Activated naive CD8-positive, alpha-beta T cell treated with anti-CD3 and anti-CD28 coated beads, Interleukin-2, amount 50 U/mL, for 24 hours (primary cell): ENCODE measurements around the gene DRC3.

ENCODE experiments used
- ATAC-seq: fragments of 150-1000 bp; cut with Tn5 transposase; one replicate; pipeline ENCODE4 v1.10.0; 2021
- DNase-seq: peaks from one replicate; pipeline ENCODE4 v3.0.0; 2021
- H3K27ac Mint-ChIP-seq: one replicate; pipeline ENCODE4 v1.8.0; 2021; ENCODE audit warnings: mild to moderate bottlenecking, mixed read lengths
- H3K27me3 Mint-ChIP-seq: one replicate; pipeline ENCODE4 v1.8.0; 2021; ENCODE audit warnings: mixed read lengths
- H3K36me3 Mint-ChIP-seq: one replicate; pipeline ENCODE4 v1.8.0; 2021; ENCODE audit warnings: low read depth, mixed read lengths
- H3K4me1 Mint-ChIP-seq: one replicate; pipeline ENCODE4 v1.8.0; 2021; ENCODE audit warnings: mixed read lengths
- H3K4me3 Mint-ChIP-seq: one replicate; pipeline ENCODE4 v1.8.0; 2021; ENCODE audit warnings: mild to moderate bottlenecking, moderate library complexity, mixed read lengths
- H3K9me3 Mint-ChIP-seq: one replicate; pipeline ENCODE4 v1.8.0; 2021; ENCODE audit warnings: mixed read lengths

DRC3 gene

DNA sequence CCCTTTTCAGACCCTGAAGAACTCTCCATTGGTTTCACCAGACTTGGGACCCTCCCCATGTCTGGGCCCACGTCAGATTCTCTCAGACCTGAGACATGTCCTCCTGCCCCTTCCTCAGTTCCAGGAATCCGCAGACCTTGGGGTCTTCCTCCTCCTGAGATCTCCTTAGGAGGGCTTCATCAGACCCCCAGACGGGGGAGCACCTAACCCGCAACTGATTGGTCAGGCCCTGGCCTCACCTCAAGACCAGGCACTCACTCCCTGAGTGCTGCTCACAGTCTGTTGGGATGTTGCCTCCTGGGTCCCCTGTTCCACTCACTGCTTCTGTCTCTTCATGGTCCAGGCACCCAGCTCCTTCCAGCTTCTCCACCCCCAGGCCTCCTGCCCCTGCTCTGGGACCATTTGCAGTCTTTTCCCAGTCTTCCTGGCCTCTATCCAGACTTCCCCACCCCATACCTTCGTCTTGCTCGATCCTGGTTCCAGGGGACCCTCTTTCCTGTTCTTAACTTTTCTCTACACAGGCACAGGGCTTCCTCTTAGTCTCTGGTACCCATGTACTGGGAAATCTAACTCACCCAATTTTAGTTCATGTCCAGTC lies 67.7 kb downstream of the DRC3 start:
- Mint-ChIP-seq H3K36me3 (no peaks in the 10 kb centered on the region), H3K27me3 (no peaks in the 10 kb centered on the region), H3K4me3 (peak overlapping the region; percentile 96), H3K27ac (peak overlapping the region; percentile 84), H3K9me3 (no peaks in the 10 kb centered on the region), H3K4me1 (peaks cover 47% of the 10 kb centered on the region)
- DNase-seq = no peak
- no peak for ATAC-seq

DNA sequence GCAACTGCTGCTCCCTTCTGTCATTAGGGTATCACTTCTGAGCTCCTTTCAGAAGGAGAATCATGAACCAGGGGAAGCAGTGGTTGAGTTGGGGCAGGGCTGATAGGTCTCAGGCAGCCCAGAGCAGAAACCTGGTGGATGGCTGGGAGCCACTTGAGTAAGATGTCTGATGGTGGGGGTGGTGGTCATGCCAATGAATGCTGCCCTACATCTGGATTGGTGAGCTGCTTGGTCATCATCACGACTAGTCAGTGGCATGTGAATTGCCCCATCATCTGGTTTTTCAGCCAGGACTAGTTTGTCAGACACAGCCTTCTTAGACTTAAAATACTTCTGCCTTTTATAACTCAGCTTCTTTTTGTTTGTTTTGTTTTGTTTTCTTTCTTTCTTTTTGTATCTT lies 69.1 kb downstream of the DRC3 start:
- Mint-ChIP-seq H3K27ac (no peak overlapping the region), H3K36me3 (no peaks in the 10 kb centered on the region), H3K9me3 (no peaks in the 10 kb centered on the region), H3K4me1 (peaks cover 39% of the 10 kb centered on the region), H3K27me3 (no peaks in the 10 kb centered on the region), H3K4me3 (no peak overlapping the region)
- ATAC-seq (no peak), DNase-seq (no peak)

DNA sequence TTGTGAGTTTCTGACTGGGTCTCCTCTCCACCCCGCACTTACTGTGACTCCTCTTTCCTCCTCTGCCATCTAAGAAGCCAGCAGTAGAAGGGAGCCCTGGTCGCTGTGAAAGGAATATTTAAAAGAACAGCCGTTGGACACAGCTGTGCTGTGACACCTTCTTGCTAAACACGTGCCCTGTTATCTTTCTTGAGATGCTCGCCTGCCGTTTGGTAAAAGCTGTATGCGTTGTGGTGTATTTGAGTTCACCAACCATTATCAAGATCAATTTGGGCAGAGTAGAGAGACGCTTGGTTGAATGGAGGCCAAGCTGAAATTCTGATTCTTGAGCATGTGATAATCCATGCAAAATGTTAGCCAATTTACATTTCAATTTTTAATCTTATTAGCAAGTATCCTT lies 70.3 kb downstream of the DRC3 start:
- Mint-ChIP-seq H3K9me3 (no peaks in the 10 kb centered on the region), H3K27me3 (no peaks in the 10 kb centered on the region), H3K4me3 (no peak overlapping the region), H3K4me1 (peaks cover 29% of the 10 kb centered on the region), H3K36me3 (peaks cover 2% of the 10 kb centered on the region), H3K27ac (no peak overlapping the region)
- DNase-seq (no peak), ATAC-seq (no peak)

DNA sequence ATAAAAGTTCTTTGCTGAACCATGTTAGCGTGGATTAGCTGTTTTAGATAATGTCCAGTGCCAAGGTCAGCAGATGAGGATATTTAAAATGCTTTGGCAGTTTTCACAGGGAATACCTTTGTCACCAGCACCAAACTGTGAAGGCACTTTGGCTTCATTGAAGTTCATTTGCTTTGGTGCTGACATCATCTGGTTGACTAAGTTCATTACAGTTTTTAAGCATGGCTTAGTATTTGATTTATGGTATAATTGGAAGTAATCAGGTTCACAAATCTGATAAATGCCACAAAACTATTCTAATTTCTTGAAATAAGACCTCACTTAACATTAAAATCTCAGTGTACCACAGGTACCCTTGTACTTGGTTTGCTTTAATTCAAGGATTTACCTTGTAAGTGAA lies 70.8 kb downstream of the DRC3 start:
- DNase-seq = no peak
- Mint-ChIP-seq H3K9me3 (no peaks in the 10 kb centered on the region), H3K27ac (no peak overlapping the region), H3K4me1 (peaks cover 25% of the 10 kb centered on the region), H3K4me3 (no peak overlapping the region), H3K27me3 (no peaks in the 10 kb centered on the region), H3K36me3 (peaks cover 2% of the 10 kb centered on the region)
- ATAC-seq = no peak

DNA sequence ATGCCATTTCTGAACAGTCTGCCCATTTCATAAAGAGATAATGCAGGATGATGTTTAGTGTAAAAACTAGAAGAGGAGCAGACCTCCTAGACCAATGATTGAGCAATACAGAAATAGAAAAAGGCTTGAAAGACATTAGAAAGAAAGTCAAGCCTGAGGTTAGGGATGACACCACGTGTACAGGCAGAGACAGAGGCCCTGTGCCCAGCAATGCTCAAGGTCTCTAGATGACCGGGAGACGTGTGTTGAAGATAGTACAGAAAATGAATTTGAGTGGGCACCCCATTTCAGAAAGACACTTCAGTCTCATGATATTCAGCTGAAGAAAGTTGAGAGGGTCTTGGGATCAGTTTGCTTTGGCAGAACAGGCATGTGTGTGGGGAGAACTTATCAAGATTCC lies 71.9 kb downstream of the DRC3 start:
- Mint-ChIP-seq H3K4me3 (no peak overlapping the region), H3K27me3 (no peaks in the 10 kb centered on the region), H3K36me3 (peaks cover 2% of the 10 kb centered on the region), H3K9me3 (no peaks in the 10 kb centered on the region), H3K27ac (no peak overlapping the region), H3K4me1 (peaks cover 23% of the 10 kb centered on the region)
- ATAC-seq (no peak), DNase-seq (no peak)

DNA sequence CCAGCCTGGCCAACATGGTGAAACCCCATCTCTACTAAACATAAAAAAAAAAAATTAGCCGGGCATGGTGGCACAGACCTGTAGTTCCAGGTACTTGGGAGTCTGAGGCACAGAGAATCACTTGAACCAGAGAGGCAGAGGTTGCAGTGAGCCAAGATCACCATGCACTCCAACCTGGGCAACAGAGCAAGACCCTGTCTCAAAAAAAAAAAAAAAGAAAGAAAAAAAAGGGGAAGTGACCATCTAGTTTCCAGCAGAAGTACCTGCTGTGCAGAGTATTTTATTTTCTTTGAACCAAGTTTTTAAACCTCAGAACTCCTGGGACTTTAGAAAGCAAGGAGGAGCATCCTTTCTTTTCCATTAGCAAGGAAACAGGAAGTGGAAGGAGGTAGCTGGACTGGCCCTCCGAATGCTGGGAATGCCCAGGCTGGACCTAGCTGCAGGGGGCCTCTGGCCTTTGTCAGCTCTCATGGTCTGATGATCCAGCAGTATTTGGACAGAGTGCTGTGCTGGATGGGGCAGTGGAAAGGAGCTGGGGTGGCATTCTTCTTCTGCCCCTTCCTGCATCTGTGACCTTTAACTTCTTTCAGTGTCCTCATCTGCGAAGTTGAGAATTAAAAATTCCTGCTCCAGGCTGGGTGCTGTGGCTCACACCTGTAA lies 73.2 kb downstream of the DRC3 start:
- Mint-ChIP-seq H3K27ac (no peak overlapping the region), H3K27me3 (no peaks in the 10 kb centered on the region), H3K9me3 (no peaks in the 10 kb centered on the region), H3K4me3 (no peak overlapping the region), H3K36me3 (peaks cover 4% of the 10 kb centered on the region), H3K4me1 (peaks cover 14% of the 10 kb centered on the region)
- ATAC-seq (no peak), DNase-seq (no peak)

DNA sequence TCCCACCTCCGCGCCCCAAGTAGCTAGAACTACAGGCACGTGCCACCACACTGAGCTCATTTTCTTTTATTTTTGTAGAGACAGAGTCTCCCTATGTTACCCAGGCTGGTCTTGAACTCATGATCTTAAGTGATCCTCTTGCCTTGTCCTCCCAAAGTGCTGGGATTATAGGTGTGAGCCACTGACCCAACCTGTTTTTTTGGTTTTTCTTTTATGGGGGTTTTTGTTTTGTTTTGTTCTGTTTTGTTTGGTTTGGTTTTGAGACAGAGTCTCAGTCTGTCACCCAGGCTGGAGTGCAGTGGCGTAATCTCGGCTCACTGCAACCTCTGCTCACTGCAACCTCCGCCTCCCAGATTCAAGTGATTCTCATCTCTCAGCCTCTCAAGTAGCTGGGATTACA lies 82.9 kb downstream of the DRC3 start:
- Mint-ChIP-seq H3K27me3 (no peaks in the 10 kb centered on the region), H3K4me3 (no peak overlapping the region), H3K4me1 (no peaks in the 10 kb centered on the region), H3K36me3 (peaks cover 19% of the 10 kb centered on the region), H3K9me3 (no peaks in the 10 kb centered on the region), H3K27ac (no peak overlapping the region)
- ATAC-seq = no peak
- DNase-seq = no peak

DNA sequence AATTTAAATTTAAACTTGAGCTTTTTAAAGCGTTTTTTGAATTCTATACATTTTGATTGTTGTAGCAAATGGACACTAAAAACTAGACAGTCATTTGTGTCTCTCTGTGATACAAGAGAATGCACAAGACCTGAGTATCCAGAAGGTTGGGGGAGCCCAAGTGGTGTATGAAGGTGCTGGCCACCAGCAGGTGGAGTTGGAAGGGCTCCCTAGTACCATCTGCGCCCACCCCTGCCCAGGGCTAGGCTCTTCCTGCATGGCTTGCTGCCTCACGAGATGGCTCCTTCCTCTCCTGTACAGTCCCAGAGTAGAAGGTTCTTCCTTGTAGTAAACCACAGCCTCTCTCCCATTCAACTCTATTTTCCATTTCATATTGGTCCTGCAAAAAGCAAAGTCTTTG lies 83.6 kb downstream of the DRC3 start:
- DNase-seq (no peak), ATAC-seq (no peak)
- no peak overlapping the region for H3K4me3 Mint-ChIP-seq
- H3K4me1 Mint-ChIP-seq = no peaks in the 10 kb centered on the region
- H3K9me3 Mint-ChIP-seq = no peaks in the 10 kb centered on the region
- H3K36me3 Mint-ChIP-seq = peaks cover 19% of the 10 kb centered on the region
- H3K27ac Mint-ChIP-seq = peak overlapping the region; percentile 9
- H3K27me3 Mint-ChIP-seq = no peaks in the 10 kb centered on the region

DNA sequence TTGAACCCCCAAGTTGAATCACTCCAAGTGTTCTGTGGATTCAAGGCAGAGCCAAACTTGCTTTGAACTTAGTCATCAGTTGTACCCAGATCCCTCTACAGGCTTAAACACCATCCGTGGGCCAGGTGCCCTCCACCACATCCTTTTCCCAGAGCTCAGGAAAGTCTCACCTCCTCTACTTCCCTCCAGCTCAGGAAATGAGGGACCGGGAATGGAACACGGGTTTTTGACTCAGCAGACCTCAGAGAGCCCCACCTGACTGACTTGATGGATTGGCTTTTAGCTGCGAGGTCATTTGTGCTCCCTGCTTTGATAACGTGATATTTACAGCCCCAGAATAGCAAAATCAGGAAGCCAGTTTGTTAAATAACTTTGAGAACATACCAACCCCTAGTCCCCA lies 86.6 kb downstream of the DRC3 start:
- Mint-ChIP-seq H3K27ac (no peak overlapping the region), H3K27me3 (no peaks in the 10 kb centered on the region), H3K4me1 (no peaks in the 10 kb centered on the region), H3K36me3 (peaks cover 15% of the 10 kb centered on the region), H3K4me3 (no peak overlapping the region), H3K9me3 (no peaks in the 10 kb centered on the region)
- DNase-seq = no peak
- ATAC-seq = no peak

DNA sequence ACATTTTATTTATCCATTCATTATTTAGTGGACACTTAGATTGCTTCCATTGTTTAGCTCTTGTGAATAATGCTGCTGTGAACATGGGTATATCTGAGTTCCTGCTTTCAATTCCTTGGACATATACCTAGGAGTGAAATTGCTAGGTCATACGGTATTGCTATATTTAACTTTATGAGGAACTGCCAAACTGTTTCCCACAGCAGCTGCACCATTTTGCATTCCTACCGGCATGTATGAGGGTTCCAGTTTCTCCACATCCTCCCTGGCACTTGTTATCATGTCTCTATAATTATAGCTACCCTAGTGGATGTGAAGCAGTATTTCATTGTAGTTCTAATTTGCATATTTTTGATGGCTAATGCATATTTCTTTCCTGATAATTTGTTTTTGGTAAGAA lies 91.4 kb downstream of the DRC3 start:
- Mint-ChIP-seq H3K4me3 (no peak overlapping the region), H3K27me3 (no peaks in the 10 kb centered on the region), H3K9me3 (no peaks in the 10 kb centered on the region), H3K4me1 (no peaks in the 10 kb centered on the region), H3K36me3 (peaks cover 11% of the 10 kb centered on the region), H3K27ac (no peak overlapping the region)
- ATAC-seq (no peak), DNase-seq (no peak)

DNA sequence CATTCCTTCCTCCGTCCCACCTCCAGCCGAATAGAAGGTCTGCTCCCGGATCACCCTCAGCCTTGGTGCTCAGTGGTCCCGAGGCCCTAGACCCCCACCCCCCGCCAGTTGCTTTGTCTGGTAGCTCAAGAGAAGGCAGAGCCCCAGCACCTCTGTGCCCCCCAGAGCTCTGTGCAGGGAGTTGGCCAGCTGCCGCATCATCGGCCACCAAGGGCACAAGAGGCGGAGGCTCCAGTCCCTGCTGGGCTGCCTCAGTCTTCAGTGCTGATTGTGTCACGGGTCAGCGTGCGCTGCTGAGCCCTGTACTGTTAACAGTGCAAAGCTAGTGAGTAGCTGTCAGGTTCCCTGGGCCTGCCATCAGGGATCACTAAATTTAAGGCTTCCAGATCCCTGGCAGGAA lies 92.9 kb downstream of the DRC3 start:
- Mint-ChIP-seq H3K27ac (no peak overlapping the region), H3K4me1 (no peaks in the 10 kb centered on the region), H3K27me3 (no peaks in the 10 kb centered on the region), H3K4me3 (no peak overlapping the region), H3K9me3 (no peaks in the 10 kb centered on the region), H3K36me3 (peaks cover 7% of the 10 kb centered on the region)
- ATAC-seq (no peak), DNase-seq (no peak)
